Fibroblast of upper back skin (primary cell): ENCODE data around the gene EIF5A.
A peak's percentile ranks its signal among the peaks of the same experiment; 100 is the strongest.

ENCODE experiments used
- DNase-seq: peaks from one replicate; pipeline ENCODE4 v3.0.0-alpha.2; 2013

Gene EIF5A

DNA sequence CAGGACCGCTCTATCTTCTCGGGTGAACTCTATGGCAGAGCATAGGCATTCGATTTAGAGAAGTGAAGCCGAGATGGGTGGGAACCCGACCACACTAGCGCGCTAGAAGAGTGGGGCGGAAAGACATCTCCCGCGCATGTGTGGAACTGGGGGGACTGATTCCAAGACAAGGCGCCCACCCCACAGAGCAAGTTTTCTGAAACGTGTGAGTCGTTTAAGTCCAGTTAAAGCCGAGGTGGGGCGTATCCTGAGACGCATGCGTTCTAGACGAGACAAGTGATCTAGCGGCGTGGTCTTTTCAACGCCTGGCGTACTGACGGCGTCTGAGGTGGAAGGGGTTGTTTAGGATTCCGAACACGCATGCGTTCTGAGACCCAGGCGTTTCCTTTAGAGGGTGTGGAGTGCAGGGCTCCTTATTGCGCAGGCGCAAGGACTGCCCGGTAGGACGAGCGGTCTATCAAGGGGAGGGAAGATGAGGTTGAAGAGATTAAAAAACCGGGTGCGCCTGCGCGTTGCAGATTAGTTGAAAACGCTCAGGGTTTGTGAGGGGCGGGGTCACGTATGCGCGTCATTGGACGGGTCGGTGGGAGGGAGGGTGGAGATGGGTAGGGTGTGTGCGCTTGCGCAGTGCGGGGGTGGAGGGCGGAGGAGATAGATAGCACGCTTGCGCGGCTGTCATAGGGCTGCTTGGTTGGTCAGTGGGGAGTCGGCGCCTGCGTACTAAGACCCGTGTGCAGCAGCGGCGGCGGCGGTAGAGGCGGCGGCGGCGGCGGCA lies at the start of gene EIF5A:
Gene EIF5A (plus strand): TSS at position 718 of the 775 bp plus-strand sequence. CDS start 2,008 bp downstream, outside the sequence.
- peak; percentile 100 for DNase-seq

DNA sequence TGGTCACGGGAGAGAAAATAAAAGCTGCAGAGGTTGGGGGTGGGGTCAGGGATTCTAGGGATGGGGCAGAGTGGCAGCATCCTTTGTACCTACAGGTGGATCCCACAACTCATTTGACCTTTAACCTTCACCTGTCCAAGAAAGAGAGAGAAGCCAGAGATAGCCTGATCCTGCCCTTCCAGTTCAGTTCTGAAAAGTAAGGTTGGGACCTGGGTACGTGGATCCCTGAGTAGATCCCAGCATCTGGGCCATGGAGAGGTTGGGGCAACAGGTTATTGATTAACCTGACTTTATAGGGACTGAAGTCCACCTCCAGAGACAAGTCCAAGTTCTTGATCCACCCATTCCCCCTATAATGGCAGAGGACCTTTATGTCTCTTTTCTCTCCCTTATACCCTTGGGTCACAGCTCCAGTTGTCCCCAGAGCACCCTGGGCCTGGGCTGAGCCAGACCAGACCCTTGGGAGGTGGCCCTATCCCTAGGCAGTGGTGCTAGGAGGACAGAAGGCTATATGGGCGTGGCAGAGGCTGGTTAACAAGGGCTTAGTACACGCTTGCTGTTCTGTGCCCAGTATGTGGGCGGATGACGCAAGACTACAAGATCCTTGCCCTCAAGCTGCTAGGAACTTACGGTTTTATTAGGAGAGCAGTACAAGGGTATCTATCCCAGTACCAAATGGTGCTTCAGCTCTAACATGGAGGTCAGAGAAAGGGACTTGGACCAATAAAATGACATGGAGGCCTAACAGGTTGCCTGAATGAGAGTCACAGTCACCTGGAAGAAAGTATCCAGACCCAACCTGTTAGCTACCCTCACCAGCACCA lies 48.5 kb upstream of the EIF5A start:
- DNase-seq = no peak

DNA sequence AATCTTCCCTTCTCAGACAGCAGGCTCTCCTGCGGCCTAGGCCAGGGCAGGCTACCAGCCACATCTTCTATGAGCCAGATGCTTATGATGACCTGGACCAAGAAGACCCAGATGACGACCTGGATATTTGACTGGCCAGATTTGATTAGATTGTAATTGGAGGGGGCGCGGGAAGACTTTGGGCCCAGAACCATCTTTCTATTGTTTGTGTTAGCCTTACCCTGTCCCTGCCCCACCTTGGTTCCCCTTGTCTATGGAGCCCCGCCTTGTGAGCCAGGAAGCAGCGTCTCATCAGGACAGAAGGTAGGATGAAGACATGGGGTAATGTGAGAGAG lies 47.9 kb upstream of the EIF5A start:
- no peak for DNase-seq

DNA sequence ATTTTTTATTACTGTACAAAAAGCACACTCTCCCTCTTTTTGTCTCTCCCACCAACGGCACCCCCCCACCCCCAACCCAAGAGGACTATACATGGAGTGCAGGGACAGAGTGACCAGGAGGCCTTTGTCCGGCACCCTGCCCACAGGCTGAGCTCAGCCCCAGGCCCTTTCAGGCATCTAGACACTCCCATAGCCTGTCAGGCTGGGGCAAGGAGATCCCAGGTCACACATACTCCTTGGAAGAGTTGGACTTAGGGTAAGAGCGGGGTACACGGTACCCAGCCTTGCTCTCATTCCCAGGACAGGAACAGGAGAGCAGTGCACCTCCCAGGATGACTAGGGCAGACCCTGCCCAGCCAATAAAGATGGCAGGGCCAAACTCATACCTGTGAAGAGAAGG lies 47.3 kb upstream of the EIF5A start:
- DNase-seq = no peak

DNA sequence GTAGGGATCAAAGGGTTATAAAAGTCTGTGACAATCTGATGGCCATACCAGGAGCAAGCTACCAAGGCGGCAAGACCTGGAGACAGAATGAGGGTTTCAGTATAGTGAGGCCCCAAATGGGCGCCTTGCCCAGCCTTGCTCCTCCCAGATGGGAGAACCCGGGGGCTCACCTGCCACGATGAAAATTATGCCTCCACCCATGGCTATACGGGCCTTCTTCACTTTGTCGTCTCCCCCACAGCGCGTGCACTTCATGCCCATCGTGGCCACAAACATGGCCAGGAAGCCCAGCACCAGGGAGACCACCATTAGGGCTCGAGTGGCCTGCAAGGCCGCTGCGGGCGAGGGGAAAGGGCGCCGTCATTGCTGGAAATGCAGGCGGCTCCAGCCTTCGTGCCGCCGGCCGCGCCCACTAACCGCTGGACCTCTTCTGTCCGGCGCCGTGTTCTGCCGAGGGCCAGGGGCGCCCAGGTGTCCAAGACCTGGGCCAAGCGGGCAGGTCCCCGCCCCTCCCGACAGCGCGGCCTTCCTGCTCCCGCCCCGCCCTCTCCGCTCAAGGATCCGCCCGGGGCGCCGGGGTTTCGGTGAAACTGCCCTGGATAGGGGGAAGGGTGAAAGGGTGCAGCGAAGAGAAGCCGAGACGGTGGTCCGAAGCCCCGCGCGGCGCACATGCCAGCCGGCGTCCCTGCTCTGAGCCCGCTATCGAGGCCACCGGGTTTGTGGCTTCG lies 46.6 kb upstream of the EIF5A start:
- no peak for DNase-seq

DNA sequence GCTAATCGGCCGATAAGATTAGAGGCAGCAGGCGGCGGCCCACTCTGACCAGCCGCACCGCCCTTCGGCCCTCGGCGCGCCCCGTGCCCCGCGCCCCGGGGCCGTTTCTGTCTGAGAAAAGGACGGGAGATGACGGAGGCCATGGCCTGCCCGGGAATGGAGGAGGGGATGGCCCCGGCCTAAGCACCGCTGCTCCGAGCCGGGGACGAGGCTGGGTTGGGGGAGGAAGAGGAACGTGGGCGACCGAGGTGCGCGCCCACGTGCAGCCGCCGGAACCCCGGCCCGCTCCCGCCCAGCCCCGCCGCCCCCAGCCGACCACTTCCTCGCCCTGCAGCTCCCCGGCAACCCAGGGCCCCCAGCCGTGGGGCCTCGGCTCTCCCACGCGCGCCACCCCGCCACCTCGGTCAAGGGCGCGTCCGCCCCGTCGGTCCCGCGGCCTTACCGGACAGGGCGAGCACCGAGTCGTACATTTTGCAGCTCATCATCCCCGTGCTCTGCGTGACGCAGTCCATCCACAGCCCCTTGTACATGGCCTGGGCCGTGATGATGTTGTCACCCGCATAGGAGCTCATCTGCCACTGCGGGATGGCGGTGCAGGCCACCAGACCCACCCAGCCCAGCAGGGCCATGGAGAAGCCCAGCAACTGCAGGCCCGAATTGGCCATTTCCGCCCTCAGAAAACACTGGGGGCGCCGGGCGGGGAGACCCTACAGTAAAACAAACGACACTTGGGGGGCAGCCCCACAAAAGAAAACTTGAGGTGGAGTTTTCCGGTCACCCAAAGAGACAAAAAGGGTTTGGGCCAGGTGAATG lies 45.8 kb upstream of the EIF5A start:
- DNase-seq = no peak

DNA sequence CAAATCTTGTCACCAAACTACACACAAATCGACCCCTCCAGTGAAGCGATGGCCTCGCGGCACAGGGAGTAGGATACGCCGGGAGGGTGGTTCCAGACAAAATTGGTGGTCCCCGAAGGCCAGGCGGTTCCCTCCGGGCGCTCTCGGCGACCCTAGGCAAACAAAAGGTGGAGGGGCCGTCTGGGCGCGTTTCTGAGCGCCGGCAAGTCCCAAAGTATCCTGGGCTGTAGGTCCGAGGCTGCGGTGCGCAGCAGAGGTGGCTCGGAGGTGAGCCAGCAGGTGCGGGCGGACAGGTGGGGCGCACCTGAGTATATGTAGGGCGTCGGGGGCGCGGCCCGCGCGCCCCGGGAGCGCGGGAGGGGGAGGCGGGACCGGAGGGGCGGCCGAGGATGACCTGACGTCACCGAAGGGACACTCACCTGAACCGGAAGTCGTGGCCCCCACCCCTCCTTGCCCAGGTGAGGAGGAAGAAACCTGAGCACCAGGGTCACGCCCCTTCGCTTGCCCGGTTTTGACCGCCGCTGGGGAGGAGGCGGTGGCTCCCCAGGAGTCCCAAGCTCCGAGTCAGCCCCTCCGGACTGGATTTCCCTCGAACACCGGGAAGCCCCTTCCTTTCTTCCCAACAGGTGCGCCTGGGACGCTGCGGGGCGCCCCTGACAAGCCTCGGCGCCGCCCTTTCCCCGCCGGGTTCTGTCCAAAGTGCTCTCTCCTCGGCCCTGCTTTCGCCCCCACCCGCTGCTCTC lies 45.1 kb upstream of the EIF5A start, which contains the start of gene CLDN7:
Gene CLDN7 (minus strand): TSS at position 287 of the 743 bp plus-strand sequence. CDS start 435 bp downstream, outside the sequence.
- no peak for DNase-seq

DNA sequence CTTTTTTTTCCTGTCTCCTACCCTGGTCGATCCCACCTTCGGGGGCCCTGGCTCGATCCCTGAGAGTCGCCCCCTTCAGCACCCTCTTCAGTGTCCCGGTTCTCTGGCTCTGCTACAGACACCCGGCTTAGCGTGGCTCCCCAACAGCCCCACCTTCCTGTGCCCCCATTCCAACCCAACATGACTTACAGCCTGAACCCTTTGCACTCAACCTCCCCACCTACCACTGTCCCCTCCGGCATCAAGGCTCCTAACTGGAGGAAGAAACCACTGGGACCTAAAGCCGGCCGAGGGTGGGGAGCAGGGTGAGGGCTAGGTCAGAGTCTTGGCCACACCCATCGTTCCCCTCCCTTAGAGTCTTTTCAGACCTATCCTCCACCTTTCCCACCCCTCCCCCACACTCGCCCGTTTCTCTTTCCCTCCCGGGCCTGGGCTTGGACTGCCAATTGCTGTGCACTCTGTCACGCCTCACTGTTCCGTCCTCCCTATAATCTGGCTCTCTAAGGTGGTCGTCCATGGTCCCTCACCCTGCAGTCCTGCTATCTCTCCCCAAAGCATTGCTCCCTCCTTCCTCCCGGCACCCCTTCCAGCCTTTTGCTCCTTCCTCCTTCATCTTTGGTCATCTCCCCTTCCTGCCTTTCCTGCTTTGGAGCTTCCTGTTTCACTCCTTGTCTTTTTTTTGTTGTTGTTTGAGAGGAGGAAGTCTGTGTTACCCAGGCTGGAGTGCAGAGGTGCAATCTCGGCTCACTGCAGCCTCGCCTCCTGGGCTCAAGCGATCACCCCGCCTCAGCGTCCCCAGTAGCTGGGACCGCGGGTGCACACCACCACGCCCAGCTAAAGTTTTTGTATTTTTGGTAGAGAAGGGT lies 44.3 kb upstream of the EIF5A start:
- no peak for DNase-seq

DNA sequence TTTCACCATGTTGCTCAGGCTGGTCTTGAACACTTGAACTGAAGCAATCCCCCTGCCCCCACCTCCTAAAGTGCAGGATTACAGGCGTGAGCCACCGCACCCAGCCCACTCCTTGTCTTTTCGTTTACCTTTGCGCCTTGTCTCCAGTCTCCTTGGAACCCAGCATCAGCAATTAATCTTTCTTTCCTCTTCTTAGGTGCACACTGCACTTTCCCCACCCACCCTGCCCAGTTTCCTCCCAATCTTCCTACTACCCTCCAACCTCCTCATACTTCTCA lies 43.7 kb upstream of the EIF5A start:
- DNase-seq = no peak

DNA sequence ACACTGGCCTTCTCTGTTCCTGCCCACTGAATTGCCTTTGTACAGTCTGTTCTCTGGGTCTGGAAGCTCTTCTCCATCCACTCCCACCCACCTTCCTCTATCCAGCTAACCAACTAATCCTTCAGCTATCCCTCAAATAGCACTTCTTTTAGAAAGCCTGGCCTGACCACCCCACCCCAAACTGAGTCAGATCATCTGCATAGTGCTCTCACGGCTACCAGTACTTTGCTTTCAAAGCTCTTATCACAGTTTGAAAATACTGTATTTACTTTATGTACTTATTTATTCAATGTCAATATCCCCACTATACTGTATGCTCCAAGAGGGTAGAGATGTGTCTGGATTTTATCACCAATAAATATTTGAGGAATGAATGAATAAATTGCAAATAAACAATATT lies 40.6 kb upstream of the EIF5A start:
- DNase-seq = no peak

DNA sequence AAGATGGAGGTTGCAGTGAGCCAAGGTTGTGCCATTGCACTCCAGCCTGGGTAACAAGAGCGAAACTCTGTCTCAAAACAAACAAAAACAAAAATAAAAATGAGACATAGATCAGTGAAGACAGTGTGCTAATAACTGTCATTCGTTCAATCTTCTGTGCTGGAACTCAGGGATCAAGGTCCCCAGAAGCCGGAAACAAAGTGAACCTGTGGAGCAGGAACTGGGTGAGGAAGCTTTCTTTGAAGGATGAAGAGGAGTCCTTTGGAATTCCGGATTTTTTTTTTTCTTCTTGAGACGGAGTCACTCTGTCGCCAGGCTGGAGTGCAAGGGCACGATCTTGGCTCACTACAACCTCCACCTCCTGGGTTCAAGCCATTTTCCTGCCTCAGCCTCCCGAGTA lies 28.0 kb upstream of the EIF5A start:
- no peak for DNase-seq

DNA sequence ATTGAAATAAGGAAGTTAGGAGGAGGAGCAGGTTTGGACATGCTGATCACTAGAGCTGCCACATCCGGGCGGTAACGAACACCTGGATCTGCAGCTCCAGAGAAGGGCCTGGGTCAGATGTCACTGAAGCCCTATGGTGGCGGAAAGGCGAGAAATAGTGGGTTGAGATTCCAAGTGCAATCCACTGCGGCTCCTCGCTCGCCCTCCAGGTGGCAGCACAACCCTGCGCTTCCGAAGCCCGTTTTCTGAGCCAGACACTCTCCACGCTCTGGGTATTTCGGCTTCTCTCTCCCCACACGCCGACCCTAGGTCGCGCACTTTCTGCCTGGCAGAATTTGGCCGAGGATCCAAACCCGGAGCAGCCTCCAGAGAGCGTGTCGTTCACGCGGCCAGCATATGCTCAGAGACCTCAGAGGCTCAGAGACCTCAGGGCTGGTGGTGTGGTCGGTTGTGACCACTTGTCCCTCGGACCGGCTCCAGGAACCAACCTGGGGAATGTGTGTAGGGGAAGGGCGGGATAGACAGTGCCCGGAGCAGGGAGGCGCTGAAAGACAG lies 26.8 kb upstream of the EIF5A start:
- DNase-seq = peak; percentile 62

DNA sequence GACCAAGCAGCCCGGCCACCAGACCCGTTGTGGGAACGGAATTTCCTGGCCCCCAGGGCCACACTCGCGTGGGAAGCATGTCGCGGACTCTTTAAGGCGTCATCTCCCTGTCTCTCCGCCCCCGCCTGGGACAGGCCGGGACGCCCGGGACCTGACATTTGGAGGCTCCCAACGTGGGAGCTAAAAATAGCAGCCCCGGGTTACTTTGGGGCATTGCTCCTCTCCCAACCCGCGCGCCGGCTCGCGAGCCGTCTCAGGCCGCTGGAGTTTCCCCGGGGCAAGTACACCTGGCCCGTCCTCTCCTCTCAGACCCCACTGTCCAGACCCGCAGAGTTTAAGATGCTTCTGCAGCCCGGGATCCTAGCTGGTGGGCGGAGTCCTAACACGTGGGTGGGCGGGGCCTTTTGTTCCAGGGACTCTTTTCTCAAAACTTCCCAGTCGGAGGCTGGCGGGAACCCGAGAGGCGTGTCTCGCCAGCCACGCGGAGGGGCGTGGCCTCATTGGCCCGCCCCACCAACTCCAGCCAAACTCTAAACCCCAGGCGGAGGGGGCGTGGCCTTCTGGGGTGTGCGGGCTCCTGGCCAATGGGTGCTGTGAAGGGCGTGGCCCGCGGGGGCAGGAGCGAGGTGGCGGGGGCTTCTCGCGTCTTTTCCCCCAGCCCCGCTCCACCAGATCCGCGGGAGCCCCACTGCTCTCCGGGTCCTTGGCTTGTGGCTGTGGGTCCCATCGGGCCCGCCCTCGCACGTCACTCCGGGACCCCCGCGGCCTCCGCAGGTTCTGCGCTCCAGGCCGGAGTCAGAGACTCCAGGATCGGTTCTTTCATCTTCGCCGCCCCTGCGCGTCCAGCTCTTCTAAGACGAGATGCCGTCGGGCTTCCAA lies 26.1 kb upstream of the EIF5A start, which contains the start of gene SLC2A4:
Gene SLC2A4 (plus strand): TSS at position 645 of the 879 bp plus-strand sequence. CDS start 217 bp downstream, at position 862.
- DNase-seq = peak; percentile 92

DNA sequence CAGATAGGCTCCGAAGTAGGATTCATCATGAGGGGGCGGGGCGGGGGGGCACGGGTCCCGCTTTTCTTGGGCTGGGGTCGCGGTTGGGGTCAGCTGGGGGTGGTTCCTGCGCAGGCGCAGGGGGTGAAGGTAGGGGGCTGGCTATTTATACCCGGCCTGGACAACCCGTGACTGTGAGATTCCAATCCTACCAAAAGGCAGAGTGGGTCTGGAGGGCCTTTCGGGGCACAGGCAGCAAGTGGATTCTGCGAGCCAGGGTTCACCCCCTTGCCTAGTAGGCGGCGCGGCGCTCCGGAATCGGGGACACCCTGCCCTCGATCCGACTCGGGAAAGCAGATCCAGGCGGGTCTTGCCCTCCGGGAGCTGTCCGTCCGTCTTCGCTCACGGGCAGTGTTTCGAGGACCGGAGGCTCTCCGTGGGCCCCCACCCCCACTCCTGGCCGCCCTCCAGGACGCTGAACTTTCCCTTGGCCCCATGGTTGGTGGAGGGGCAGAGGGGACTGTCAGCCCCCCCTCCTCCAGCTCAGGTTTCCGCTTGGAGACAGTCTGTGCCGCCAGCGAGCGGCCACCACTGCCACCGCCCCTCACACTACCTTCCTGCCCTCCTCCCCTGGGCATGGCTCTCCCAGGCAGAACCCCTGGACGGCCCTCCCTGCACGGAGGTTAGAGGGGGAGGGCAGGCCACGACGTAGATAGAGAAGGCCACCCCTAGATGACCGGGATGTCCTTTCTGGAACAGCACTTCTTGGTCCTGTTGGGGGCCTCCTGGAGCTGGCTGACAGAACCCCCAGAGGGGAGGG lies 25.3 kb upstream of the EIF5A start:
- DNase-seq = no peak

DNA sequence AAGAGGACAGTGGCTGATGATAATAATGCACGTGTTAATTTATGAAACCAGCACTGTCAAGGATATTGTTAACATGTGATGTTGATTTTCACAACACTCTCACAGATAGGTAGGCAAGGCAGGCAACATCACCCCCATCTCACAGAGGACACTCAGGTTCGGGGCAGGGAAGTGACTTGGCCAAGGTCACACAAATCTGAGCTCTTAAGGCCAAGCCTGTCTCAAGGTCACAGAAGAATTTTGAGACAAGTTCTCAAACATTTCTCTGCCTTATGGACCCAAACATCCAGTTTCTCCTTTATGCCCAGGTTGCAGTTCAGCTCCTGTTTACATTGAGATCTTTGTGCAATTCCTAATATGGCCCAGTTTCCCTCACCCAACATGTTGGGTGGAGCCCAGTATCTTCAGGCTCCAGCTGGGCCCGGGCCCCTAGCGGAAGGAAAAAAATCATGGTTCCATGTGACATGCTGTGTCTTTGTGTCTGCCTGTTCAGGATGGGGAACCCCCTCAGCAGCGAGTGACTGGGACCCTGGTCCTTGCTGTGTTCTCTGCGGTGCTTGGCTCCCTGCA lies 24.6 kb upstream of the EIF5A start:
- DNase-seq = no peak

DNA sequence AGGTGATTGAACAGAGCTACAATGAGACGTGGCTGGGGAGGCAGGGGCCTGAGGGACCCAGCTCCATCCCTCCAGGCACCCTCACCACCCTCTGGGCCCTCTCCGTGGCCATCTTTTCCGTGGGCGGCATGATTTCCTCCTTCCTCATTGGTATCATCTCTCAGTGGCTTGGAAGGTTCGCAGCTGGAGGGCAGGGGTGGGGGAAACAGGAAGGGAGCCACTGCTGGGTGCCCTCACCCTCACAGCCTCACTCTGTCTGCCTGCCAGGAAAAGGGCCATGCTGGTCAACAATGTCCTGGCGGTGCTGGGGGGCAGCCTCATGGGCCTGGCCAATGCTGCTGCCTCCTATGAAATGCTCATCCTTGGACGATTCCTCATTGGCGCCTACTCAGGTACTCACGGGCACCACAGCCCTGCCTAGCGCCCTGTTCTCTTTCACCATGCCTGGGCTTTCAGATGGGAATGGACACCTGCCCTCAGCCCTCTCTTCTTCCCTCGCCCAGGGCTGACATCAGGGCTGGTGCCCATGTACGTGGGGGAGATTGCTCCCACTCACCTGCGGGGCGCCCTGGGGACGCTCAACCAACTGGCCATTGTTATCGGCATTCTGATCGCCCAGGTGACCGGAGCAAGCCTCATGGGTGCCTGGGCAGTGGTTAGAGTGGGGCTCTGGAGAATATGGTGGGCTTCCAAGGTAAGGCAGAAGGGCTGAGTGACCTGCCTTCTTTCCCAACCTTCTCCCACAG lies 23.8 kb upstream of the EIF5A start:
- no peak for DNase-seq

DNA sequence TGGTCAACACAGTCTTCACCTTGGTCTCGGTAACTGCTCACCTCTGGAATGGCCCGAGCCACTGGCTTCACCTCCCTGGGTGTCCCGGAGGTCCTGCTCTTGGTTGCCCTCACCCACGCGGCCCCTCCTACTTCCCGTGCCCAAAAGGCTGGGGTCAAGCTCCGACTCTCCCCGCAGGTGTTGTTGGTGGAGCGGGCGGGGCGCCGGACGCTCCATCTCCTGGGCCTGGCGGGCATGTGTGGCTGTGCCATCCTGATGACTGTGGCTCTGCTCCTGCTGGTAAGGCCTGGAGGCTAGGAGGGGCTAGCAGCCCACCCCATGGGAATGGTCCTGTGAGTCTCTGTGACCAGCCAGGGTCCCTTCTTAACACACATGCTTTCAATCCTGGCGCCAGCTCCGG lies 22.5 kb upstream of the EIF5A start:
- DNase-seq = no peak

DNA sequence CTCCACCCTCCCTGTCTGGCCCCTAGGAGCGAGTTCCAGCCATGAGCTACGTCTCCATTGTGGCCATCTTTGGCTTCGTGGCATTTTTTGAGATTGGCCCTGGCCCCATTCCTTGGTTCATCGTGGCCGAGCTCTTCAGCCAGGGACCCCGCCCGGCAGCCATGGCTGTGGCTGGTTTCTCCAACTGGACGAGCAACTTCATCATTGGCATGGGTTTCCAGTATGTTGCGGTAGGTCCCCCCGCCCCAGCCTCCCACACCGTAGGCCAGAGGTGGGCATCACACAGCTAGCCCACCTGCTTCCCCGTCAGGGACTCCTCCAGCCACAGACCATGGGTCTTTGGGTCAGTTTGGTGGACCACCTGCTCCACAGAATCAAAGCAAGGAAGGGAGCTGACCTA lies 21.7 kb upstream of the EIF5A start:
- no peak for DNase-seq
